Measurements from ENCODE around the gene FNIP1.

Gene FNIP1

DNA sequence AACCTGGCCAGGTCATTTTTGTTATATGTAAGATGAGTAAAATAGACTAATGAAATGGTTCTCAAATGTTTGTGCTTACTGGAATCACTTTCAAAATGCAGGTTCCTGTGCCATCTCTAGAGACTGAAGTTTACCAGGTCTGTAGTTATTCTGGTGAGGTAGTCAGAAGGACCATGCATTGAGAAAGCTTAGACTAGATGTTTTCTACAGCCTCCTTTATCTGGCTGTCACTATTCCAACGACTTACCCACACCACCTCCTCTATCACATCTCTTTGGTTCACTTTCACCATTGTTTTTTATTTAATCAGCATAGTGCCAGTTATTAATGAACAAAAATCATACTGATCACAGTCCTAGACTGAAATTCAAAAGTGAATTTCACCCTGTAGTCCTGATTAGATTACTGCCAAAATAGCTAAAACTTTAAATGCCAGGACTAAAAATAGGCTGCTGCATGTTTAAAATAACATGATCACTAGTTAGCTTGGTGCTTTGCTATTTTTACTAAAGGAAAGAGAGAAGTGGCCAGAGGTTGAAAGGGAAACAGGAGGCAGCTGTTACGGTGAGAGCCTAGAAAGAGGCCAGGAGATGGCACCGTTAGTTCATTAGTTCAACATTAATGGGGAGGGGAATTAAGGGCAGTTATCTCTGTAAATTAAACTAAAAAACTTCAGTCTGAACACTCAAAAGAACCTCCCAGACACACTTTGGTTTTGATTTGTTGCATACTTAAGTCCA lies 13.9 kb upstream of the FNIP1 start:
- Histone ChIP-seq H3K4me1 (ENCODE audit: control insufficient read depth, insufficient read depth, low read length) (peaks cover 7% of the 10 kb centered on the region), H3K36me3 (ENCODE audit: control insufficient read depth, insufficient read depth, low read length) (no peaks in the 10 kb centered on the region), H3K9ac (ENCODE audit: low read length) (no peak overlapping the region), H3K27ac (ENCODE audit: low read depth, low read length) (no peak overlapping the region), H3K27me3 (ENCODE audit: control insufficient read depth, insufficient read depth, low read length) (no peaks in the 10 kb centered on the region), H3K4me3 (ENCODE audit: low read length) (no peak overlapping the region)

DNA sequence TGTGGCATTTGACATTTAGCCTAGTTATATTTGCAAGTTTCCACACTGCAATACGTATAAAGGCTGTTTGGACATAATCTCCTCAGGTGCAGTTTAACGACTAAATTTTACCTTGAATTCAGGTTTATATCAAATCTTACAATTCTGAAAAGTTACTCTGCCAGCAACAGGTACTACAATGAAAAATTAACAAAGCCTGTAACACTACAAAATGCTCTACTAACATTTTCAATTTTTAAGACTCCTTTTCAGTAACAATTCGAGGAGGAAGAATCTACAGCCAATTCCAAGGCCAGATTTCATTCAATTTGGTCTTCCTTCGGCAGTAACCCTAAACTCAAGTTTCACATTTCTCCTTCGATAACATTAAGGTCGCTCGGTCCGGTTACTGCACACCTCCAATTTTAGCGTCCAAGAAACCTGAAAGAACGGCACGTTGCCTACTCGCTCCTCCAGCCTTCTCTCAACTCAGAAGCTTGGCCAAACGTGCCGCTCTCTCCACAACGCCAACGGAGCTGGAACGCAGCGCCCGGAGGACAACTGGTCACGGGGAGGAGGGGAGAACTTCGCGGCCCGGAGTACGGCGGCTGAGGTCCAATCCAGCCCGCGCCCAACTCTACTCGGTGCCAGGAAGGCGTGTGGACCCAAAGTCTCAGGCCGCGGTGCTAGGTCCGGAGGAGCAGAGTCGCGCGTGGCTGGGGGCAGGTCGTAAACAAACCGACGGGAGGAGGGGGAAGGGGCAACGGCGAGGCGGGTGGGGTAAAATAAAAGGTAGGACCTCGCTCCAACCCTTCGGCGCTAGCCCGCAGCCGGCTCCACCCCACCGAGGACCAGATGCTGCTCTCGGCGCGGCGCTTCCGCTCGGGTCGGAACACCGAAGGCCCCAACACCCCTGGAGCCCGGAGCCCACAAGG lies 681 bp downstream of the FNIP1 start:
- Histone ChIP-seq H3K27ac (ENCODE audit: low read depth, low read length) (peak overlapping the region; percentile 90), H3K36me3 (ENCODE audit: control insufficient read depth, insufficient read depth, low read length) (peaks cover 2% of the 10 kb centered on the region), H3K27me3 (ENCODE audit: control insufficient read depth, insufficient read depth, low read length) (no peaks in the 10 kb centered on the region), H3K4me3 (ENCODE audit: low read length) (peak overlapping the region; percentile 96), H3K4me1 (ENCODE audit: control insufficient read depth, insufficient read depth, low read length) (no peaks in the 10 kb centered on the region), H3K9ac (ENCODE audit: low read length) (peak overlapping the region; percentile 66)

DNA sequence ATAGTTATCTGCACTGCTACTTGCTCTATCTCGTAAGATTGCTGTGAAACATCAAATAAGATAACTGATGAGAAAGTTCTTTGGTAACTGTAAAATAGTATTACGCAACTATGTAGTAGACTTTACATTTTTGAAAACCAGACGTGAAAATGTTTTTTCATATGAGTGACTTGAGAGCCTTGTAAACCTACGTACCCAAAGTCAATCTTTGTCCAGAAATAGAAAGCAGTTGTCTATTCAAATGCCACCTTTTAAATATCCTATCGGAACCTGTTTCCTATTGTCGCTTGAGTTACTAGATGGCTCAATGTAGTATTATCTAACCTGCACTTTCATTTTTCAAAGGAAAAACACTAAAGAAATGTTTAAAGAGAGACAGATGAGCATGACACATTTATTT lies 1.6 kb downstream of the FNIP1 start:
- H3K27ac ChIP-seq (ENCODE audit: low read depth, low read length) = no peak overlapping the region
- H3K9ac ChIP-seq (ENCODE audit: low read length) = no peak overlapping the region
- no peaks in the 10 kb centered on the region for H3K27me3 ChIP-seq (ENCODE audit: control insufficient read depth, insufficient read depth, low read length)
- no peaks in the 10 kb centered on the region for H3K4me1 ChIP-seq (ENCODE audit: control insufficient read depth, insufficient read depth, low read length)
- no peak overlapping the region for H3K4me3 ChIP-seq (ENCODE audit: low read length)
- H3K36me3 ChIP-seq (ENCODE audit: control insufficient read depth, insufficient read depth, low read length) = peaks cover 2% of the 10 kb centered on the region

DNA sequence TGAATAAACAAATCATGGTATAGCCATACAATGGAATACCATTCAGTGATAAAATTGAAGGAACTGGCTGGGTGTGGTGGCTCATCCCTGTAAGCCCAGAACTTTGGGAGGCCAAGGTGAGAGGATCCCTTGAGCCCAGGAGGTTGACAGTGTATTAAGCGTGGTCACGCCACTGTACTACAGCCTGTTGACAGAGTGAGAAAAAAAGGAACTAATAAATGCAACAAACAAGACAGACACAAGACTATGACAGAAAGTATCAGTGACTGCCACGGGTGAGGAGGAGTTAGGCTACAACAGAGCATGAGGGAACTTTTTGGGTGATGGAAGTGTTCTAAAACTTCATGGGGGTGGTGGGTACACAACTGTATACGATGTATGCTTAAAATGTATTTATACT lies 2.2 kb downstream of the FNIP1 start:
- no peaks in the 10 kb centered on the region for H3K27me3 ChIP-seq (ENCODE audit: control insufficient read depth, insufficient read depth, low read length)
- no peaks in the 10 kb centered on the region for H3K4me1 ChIP-seq (ENCODE audit: control insufficient read depth, insufficient read depth, low read length)
- H3K4me3 ChIP-seq (ENCODE audit: low read length) = no peak overlapping the region
- peaks cover 2% of the 10 kb centered on the region for H3K36me3 ChIP-seq (ENCODE audit: control insufficient read depth, insufficient read depth, low read length)
- no peak overlapping the region for H3K27ac ChIP-seq (ENCODE audit: low read depth, low read length)
- no peak overlapping the region for H3K9ac ChIP-seq (ENCODE audit: low read length)

DNA sequence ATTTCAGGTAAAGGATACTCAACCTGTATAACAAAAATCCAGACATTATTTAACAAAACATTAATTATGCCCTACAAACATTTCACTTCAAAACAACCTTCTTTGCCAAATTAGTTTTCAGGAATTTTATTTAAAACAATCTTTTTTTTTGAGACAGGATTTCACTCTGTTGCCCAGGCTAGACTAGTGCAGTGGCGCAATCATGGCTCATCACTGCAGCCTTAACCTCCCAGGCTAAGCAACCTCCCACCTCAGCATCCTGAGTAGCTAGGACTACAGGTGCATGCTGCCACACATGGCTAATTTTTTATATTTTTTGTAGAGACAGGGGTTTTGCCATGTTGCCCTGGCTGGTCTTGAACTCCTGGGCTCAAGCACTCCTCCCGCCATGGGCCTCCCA lies 3.9 kb downstream of the FNIP1 start:
- H3K36me3 ChIP-seq (ENCODE audit: control insufficient read depth, insufficient read depth, low read length) = peaks cover 2% of the 10 kb centered on the region
- H3K9ac ChIP-seq (ENCODE audit: low read length) = no peak overlapping the region
- no peaks in the 10 kb centered on the region for H3K27me3 ChIP-seq (ENCODE audit: control insufficient read depth, insufficient read depth, low read length)
- no peak overlapping the region for H3K27ac ChIP-seq (ENCODE audit: low read depth, low read length)
- no peak overlapping the region for H3K4me3 ChIP-seq (ENCODE audit: low read length)
- H3K4me1 ChIP-seq (ENCODE audit: control insufficient read depth, insufficient read depth, low read length) = no peaks in the 10 kb centered on the region

DNA sequence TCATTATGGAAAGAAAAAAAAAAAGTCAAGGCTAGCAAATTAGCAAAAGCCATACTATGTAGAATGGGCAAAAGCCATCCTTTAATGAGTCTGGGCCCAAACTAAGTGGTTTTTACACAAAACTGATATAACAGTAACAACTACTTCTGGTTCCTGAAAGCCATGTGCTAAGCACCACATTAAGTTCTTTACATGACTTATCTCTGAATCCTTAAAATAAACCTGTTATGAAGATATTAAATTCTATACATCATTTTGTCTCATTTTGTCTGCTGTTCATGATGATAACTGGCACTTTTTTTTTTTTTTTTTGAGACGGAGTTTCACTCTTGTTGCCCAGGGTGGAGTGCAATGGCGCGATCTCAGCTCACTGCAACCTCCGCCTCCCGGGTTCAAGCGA lies 5.0 kb downstream of the FNIP1 start:
- Histone ChIP-seq H3K9ac (ENCODE audit: low read length) (no peak overlapping the region), H3K27ac (ENCODE audit: low read depth, low read length) (no peak overlapping the region), H3K36me3 (ENCODE audit: control insufficient read depth, insufficient read depth, low read length) (peaks cover 2% of the 10 kb centered on the region), H3K4me3 (ENCODE audit: low read length) (no peak overlapping the region), H3K27me3 (ENCODE audit: control insufficient read depth, insufficient read depth, low read length) (no peaks in the 10 kb centered on the region), H3K4me1 (ENCODE audit: control insufficient read depth, insufficient read depth, low read length) (no peaks in the 10 kb centered on the region)

DNA sequence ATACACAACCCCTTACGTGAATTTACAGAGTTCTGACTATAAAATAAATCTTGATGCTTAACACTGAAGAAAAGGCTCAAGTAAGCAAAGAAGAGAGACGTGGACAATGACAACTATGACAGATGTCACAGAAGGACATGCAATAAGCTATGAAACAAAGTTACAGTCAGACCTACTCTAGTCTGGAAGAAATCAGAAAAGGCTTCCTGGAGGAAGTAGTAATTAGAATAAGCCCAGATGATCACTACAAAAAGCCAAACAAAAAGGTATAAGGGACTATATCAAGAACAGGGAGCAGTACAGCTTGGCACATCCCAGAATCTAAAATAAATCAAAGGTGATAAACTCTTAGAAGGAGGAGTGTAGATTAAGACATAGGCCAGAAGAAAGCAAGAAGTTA lies 6.3 kb downstream of the FNIP1 start:
- no peaks in the 10 kb centered on the region for H3K4me1 ChIP-seq (ENCODE audit: control insufficient read depth, insufficient read depth, low read length)

DNA sequence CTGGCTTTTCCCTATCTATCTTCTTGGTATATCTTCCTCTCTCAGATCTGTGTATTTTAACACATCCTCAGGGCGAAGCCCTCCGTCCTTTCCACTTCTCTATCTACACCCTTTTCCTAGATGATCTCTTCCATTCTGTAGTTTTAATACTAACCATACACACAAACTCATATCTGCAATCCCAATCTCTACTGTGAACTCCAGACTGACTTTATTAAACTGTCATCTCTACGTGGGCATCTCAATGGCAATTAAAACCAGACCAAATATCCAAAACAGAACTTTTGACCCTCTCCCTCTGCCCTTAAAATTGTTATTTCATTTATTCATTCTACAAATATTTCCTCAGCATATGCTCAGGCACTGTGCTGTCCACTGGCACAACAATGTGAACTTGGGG lies 7.1 kb downstream of the FNIP1 start:
- Histone ChIP-seq H3K27me3 (ENCODE audit: control insufficient read depth, insufficient read depth, low read length) (no peaks in the 10 kb centered on the region), H3K27ac (ENCODE audit: low read depth, low read length) (no peak overlapping the region), H3K4me1 (ENCODE audit: control insufficient read depth, insufficient read depth, low read length) (no peaks in the 10 kb centered on the region), H3K36me3 (ENCODE audit: control insufficient read depth, insufficient read depth, low read length) (peaks cover 2% of the 10 kb centered on the region), H3K4me3 (ENCODE audit: low read length) (no peak overlapping the region), H3K9ac (ENCODE audit: low read length) (no peak overlapping the region)

More for the DNA sequence above, 6.3 kb downstream of the FNIP1 start:
- Histone ChIP-seq H3K9ac (ENCODE audit: low read length) (no peak overlapping the region), H3K4me3 (ENCODE audit: low read length) (no peak overlapping the region), H3K36me3 (ENCODE audit: control insufficient read depth, insufficient read depth, low read length) (peaks cover 2% of the 10 kb centered on the region), H3K27me3 (ENCODE audit: control insufficient read depth, insufficient read depth, low read length) (no peaks in the 10 kb centered on the region), H3K27ac (ENCODE audit: low read depth, low read length) (no peak overlapping the region)

DNA sequence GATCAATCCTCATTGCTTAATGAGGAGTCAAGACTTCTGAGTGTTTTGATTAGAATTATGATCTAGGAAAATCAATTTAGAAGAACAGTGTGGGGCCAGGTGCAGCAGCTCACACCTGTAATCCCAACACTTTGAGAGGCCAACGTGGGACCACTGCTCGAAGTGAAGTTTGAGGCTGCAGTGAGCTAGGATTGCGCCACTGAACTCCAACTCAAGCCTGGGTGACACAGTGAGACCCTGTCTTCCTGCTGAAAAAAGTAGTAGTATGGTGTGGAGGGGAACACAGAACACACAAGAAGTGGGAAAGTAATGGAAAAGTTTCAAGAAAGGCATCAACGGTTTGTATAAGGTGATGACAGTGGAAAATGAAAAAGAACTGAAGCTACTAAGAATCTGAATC lies 9.1 kb downstream of the FNIP1 start:
- H3K9ac ChIP-seq (ENCODE audit: low read length) = no peak overlapping the region
- no peak overlapping the region for H3K4me3 ChIP-seq (ENCODE audit: low read length)
- no peak overlapping the region for H3K27ac ChIP-seq (ENCODE audit: low read depth, low read length)
- no peaks in the 10 kb centered on the region for H3K36me3 ChIP-seq (ENCODE audit: control insufficient read depth, insufficient read depth, low read length)
- H3K4me1 ChIP-seq (ENCODE audit: control insufficient read depth, insufficient read depth, low read length) = no peaks in the 10 kb centered on the region
- no peaks in the 10 kb centered on the region for H3K27me3 ChIP-seq (ENCODE audit: control insufficient read depth, insufficient read depth, low read length)

DNA sequence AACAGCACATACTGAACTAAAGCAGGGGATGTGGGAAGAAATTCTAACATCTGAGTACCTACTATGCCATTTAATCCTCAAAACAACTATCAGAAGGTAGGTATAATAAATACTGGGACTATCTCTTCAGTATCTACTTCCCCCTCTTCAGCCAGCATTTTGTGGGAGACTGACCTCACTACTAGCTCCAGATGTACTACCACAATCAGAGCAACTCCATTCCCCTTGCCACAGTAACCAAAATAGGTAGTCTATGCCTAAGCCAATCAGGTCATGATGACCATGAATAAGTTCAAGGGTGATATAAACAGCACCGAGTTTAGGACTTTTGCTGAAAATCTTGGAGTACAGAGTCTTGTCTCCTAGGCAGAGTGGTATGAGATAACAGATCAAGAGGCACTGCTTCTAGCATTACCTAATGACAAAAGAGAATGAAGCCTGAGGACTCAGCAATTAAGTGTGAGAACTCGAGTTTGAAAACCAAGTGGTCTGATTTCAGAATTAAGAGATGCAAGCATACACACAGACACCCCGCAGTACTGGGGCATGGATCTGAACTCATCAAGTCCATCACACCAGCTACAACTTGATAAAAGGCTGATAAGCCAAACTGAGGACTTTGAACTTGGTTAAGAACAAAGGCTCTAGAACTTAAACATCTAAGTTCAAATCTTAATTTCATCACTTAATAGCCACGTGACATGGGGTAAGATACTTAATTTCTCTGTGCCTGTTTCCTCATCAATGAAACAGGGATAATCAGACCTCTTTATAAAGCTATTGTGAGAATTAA lies 9.7 kb downstream of the FNIP1 start:
- no peak overlapping the region for H3K27ac ChIP-seq (ENCODE audit: low read depth, low read length)
- no peak overlapping the region for H3K4me3 ChIP-seq (ENCODE audit: low read length)
- H3K27me3 ChIP-seq (ENCODE audit: control insufficient read depth, insufficient read depth, low read length) = no peaks in the 10 kb centered on the region
- no peak overlapping the region for H3K9ac ChIP-seq (ENCODE audit: low read length)
- no peaks in the 10 kb centered on the region for H3K36me3 ChIP-seq (ENCODE audit: control insufficient read depth, insufficient read depth, low read length)
- no peaks in the 10 kb centered on the region for H3K4me1 ChIP-seq (ENCODE audit: control insufficient read depth, insufficient read depth, low read length)

DNA sequence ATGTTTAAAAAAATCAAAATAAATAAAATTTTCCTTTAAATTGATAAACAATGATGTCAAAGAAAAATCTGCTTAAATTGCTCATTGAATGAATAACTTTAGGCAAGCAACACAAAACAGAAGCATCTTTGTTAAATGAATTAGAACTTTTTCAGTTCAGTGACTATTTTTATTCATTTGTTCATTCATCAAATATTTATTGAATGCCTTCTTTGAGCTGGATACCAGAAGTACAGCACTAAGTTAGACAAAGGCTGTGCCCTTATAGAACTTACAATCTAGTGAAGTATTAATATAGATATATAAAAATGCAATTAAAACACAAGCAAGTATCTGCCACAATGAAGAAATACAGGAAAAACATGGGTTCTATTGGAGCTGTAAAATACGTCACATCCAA lies 10.8 kb downstream of the FNIP1 start:
- Histone ChIP-seq H3K36me3 (ENCODE audit: control insufficient read depth, insufficient read depth, low read length) (no peaks in the 10 kb centered on the region), H3K4me3 (ENCODE audit: low read length) (no peak overlapping the region), H3K4me1 (ENCODE audit: control insufficient read depth, insufficient read depth, low read length) (no peaks in the 10 kb centered on the region), H3K27me3 (ENCODE audit: control insufficient read depth, insufficient read depth, low read length) (no peaks in the 10 kb centered on the region), H3K27ac (ENCODE audit: low read depth, low read length) (no peak overlapping the region), H3K9ac (ENCODE audit: low read length) (no peak overlapping the region)

DNA sequence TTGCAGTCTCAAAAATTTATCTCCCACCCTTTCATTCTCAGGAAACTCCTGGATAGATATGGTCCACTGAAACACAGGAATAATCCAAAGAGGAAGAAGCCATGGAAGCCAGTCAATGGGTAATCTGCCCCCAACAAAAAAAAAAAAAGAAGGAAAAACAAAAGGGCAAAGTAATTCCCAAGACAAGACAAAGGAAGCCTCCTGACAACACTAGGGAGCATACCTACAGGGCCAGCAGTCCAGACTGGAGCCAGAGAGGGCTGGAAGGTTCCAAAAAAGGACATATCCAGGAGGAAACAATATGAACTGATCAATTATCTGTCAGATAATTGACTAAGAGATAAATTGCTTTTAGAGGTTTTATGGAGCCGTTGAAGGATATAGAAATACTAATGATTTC lies 12.9 kb downstream of the FNIP1 start:
- Histone ChIP-seq H3K9ac (ENCODE audit: low read length) (no peak overlapping the region), H3K4me1 (ENCODE audit: control insufficient read depth, insufficient read depth, low read length) (no peaks in the 10 kb centered on the region), H3K27ac (ENCODE audit: low read depth, low read length) (no peak overlapping the region), H3K27me3 (ENCODE audit: control insufficient read depth, insufficient read depth, low read length) (no peaks in the 10 kb centered on the region), H3K4me3 (ENCODE audit: low read length) (no peak overlapping the region), H3K36me3 (ENCODE audit: control insufficient read depth, insufficient read depth, low read length) (no peaks in the 10 kb centered on the region)

Measured in rectal smooth muscle tissue (tissue), 1 donor.